Measurements from ENCODE around the gene POLR2E. TPM values are rescaled to one million over a fixed set of nuclear protein-coding genes. Genes with fewer than 3 reads are reported as not detected.

Gene POLR2E
- total and polyA plus RNA-seq, 2 of the 13 experiments (the other 11 are each of a cell fraction or from before 2014, with no cell fraction given) = 140 to 272 TPM

DNA sequence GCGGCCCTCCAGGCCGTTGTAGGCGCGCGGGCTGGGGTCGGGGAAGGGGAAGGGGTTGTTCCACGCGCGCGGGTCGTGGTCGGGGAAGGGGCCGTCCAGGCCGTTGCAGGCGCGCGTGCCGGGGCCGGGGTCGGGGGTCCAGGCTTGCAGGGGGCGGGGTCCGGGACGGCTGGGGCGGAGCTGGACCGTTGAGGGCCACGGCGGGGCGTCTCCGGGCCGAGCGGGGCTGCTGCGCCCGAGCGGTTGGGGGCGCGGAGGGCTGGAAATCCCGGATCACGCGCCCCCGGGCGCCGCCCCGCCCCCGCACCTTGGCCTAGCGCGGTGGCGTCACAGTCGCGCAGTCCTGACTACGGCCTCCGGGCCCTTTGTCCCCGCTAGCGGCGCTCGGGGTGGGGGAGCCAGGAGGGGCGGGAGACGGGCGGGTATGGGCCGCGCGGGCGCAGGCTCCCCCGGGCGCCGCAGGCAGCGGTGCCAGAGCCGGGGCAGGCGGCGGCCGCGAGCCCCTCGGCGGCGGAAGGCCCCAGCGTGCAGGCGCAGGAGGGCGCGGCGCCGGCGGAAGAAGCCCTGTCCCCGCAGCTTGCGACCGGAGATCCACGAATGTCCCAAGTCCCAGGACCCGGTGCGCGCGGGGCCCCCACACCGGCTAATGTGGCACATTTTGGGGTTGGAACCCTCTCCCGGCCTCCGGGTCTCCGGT is 9.3 kb upstream of the POLR2E start (continued):
- TF ChIP-seq, protein P1, sequence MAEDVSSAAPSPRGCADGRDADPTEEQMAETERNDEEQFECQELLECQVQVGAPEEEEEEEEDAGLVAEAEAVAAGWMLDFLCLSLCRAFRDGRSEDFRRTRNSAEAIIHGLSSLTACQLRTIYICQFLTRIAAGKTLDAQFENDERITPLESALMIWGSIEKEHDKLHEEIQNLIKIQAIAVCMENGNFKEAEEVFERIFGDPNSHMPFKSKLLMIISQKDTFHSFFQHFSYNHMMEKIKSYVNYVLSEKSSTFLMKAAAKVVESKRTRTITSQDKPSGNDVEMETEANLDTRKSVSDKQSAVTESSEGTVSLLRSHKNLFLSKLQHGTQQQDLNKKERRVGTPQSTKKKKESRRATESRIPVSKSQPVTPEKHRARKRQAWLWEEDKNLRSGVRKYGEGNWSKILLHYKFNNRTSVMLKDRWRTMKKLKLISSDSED (CRISPR knock-in tag; IDR thresholded peaks at IDR 0.05) = no peak; the same call in 1 of the 2 replicates
- no peak for TF ChIP-seq ZNF343 (CRISPR knock-in tag; IDR thresholded peaks at IDR 0.05)
- peak; percentile 84; the same call in 1 of the 2 replicates for TF ChIP-seq ZNF850 (CRISPR knock-in tag; conservative IDR thresholded peaks at IDR 0.05)
- TF ChIP-seq, protein P2, sequence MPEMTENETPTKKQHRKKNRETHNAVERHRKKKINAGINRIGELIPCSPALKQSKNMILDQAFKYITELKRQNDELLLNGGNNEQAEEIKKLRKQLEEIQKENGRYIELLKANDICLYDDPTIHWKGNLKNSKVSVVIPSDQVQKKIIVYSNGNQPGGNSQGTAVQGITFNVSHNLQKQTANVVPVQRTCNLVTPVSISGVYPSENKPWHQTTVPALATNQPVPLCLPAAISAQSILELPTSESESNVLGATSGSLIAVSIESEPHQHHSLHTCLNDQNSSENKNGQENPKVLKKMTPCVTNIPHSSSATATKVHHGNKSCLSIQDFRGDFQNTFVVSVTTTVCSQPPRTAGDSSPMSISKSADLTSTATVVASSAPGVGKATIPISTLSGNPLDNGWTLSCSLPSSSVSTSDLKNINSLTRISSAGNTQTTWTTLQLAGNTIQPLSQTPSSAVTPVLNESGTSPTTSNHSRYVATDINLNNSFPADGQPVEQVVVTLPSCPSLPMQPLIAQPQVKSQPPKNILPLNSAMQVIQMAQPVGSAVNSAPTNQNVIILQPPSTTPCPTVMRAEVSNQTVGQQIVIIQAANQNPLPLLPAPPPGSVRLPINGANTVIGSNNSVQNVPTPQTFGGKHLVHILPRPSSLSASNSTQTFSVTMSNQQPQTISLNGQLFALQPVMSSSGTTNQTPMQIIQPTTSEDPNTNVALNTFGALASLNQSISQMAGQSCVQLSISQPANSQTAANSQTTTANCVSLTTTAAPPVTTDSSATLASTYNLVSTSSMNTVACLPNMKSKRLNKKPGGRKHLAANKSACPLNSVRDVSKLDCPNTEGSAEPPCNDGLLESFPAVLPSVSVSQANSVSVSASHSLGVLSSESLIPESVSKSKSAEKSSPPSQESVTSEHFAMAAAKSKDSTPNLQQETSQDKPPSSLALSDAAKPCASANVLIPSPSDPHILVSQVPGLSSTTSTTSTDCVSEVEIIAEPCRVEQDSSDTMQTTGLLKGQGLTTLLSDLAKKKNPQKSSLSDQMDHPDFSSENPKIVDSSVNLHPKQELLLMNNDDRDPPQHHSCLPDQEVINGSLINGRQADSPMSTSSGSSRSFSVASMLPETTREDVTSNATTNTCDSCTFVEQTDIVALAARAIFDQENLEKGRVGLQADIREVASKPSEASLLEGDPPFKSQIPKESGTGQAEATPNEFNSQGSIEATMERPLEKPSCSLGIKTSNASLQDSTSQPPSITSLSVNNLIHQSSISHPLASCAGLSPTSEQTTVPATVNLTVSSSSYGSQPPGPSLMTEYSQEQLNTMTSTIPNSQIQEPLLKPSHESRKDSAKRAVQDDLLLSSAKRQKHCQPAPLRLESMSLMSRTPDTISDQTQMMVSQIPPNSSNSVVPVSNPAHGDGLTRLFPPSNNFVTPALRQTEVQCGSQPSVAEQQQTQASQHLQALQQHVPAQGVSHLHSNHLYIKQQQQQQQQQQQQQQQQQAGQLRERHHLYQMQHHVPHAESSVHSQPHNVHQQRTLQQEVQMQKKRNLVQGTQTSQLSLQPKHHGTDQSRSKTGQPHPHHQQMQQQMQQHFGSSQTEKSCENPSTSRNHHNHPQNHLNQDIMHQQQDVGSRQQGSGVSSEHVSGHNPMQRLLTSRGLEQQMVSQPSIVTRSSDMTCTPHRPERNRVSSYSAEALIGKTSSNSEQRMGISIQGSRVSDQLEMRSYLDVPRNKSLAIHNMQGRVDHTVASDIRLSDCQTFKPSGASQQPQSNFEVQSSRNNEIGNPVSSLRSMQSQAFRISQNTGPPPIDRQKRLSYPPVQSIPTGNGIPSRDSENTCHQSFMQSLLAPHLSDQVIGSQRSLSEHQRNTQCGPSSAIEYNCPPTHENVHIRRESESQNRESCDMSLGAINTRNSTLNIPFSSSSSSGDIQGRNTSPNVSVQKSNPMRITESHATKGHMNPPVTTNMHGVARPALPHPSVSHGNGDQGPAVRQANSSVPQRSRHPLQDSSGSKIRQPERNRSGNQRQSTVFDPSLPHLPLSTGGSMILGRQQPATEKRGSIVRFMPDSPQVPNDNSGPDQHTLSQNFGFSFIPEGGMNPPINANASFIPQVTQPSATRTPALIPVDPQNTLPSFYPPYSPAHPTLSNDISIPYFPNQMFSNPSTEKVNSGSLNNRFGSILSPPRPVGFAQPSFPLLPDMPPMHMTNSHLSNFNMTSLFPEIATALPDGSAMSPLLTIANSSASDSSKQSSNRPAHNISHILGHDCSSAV (CRISPR knock-in tag; IDR thresholded peaks at IDR 0.05; ENCODE audit: borderline replicate concordance) = no peak
- no peak for TF ChIP-seq ZNF138 (CRISPR knock-in tag; IDR thresholded peaks at IDR 0.05; ENCODE audit: low read depth)
- TF ChIP-seq AHR (CRISPR knock-in tag; IDR thresholded peaks at IDR 0.05) = no peak
- peak; percentile 43 for TF ChIP-seq ZFX (CRISPR knock-in tag; IDR thresholded peaks at IDR 0.05; ENCODE audit: low read depth)
- TF ChIP-seq, protein P3, sequence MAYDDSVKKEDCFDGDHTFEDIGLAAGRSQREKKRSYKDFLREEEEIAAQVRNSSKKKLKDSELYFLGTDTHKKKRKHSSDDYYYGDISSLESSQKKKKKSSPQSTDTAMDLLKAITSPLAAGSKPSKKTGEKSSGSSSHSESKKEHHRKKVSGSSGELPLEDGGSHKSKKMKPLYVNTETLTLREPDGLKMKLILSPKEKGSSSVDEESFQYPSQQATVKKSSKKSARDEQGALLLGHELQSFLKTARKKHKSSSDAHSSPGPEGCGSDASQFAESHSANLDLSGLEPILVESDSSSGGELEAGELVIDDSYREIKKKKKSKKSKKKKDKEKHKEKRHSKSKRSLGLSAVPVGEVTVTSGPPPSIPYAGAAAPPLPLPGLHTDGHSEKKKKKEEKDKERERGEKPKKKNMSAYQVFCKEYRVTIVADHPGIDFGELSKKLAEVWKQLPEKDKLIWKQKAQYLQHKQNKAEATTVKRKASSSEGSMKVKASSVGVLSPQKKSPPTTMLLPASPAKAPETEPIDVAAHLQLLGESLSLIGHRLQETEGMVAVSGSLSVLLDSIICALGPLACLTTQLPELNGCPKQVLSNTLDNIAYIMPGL (CRISPR knock-in tag; IDR thresholded peaks at IDR 0.05; ENCODE audit: borderline replicate concordance in 1 of 2, low read depth in 1 of 2) = peak in 1 of 2 experiments; percentile 8; a peak in 1 of 4 replicates
- TF ChIP-seq ARNTL (CRISPR knock-in tag; IDR thresholded peaks at IDR 0.05) = no peak
- TF ChIP-seq, protein P4, sequence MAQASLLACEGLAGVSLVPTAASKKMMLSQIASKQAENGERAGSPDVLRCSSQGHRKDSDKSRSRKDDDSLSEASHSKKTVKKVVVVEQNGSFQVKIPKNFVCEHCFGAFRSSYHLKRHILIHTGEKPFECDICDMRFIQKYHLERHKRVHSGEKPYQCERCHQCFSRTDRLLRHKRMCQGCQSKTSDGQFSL (CRISPR knock-in tag; IDR thresholded peaks at IDR 0.05) = no peak
- no peak for TF ChIP-seq ZNF572 (CRISPR knock-in tag; IDR thresholded peaks at IDR 0.05)
- no peak for TF ChIP-seq PHF5A (CRISPR knock-in tag; IDR thresholded peaks at IDR 0.05; ENCODE audit: low read depth, unreplicated experiment)
- TF ChIP-seq HNRNPL (IDR thresholded peaks at IDR 0.05; ENCODE audit: low read depth, low read length) = no peak
- TF ChIP-seq NKX3-1 (CRISPR knock-in tag; IDR thresholded peaks at IDR 0.05) = no peak
- TF ChIP-seq, protein P5, sequence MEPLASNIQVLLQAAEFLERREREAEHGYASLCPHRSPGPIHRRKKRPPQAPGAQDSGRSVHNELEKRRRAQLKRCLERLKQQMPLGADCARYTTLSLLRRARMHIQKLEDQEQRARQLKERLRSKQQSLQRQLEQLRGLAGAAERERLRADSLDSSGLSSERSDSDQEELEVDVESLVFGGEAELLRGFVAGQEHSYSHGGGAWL (CRISPR knock-in tag; IDR thresholded peaks at IDR 0.05) = peak; percentile 42; the same call in 1 of the 2 replicates
- TF ChIP-seq RORA (CRISPR knock-in tag; IDR thresholded peaks at IDR 0.05) = no peak
- no peak for TF ChIP-seq KLF16 (CRISPR knock-in tag; IDR thresholded peaks at IDR 0.05)
